Transverse colon (tissue), 4 donors: Measurements from ENCODE around the gene KLHDC9. TPM values are rescaled to one million over a fixed set of nuclear protein-coding genes. Genes with fewer than 3 reads are reported as not detected.

ENCODE experiments used
- DNase-seq: peaks from one replicate; pipeline ENCODE4 v3.0.0-alpha.2; 2019
- H3K27ac ChIP-seq, 4 donors: fragments of 200-600 bp; sonication (generic); 2 replicates each; pipeline ENCODE4 v1.5.1; 2016 to 2018; ENCODE audit warnings: inconsistent platforms in 4 of 4
- H3K27me3 ChIP-seq: fragments of 200-600 bp; sonication (generic); 2 replicates; pipeline ENCODE4 v1.5.1; 2017; ENCODE audit warnings: inconsistent platforms
- H3K36me3 ChIP-seq, 4 donors: fragments of 200-600 bp; sonication (generic); 2 replicates each; pipeline ENCODE4 v1.5.1; 2017 to 2019; ENCODE audit warnings: inconsistent platforms in 4 of 4
- H3K4me1 ChIP-seq, 4 donors: fragments of 200-600 bp; sonication (generic); 2 replicates each; pipeline ENCODE4 v1.5.1; 2017 to 2020; ENCODE audit warnings: inconsistent platforms in 4 of 4
- H3K4me3 ChIP-seq, 4 donors: fragments of 200-600 bp; sonication (generic); 1 replicate in 1 of 4; 2 replicates in 3 of 4; pipeline versions ENCODE4 v1.5.1 to v1.6.1; 2017 to 2019; ENCODE audit warnings: inconsistent platforms in 4 of 4
- H3K9me3 ChIP-seq, 2 donors: fragments of 200-600 bp; sonication (generic); 2 replicates each; pipeline ENCODE4 v1.5.1; 2017 to 2019; ENCODE audit warnings: inconsistent platforms in 2 of 2
- CTCF ChIP-seq, 5 experiments: fragments of 200-600 bp in 3 of 5; fragments of 450-650 bp in 2 of 5; sonication (generic) in 3 of 5; IDR thresholded peaks; 1 replicate in 2 of 5; 2 replicates in 3 of 5; pipeline ENCODE4 v1.5.1; 2016 to 2017; ENCODE audit warnings: antibody characterized with exemption in 5 of 5, inconsistent platforms in 3 of 5, mild to moderate bottlenecking in 2 of 5, moderate library complexity in 1 of 5
- EP300 ChIP-seq: sonication (generic); formaldehyde crosslinking; IDR thresholded peaks from one replicate; pipeline ENCODE4 v1.6.1; 2017; ENCODE audit warnings: antibody characterized with exemption, low read depth
- POLR2A ChIP-seq: fragments of 450-650 bp; IDR thresholded peaks from one replicate; pipeline ENCODE4 v1.6.1; 2016; ENCODE audit warnings: antibody characterized with exemption, mild to moderate bottlenecking, moderate library complexity
- POLR2AphosphoS5 ChIP-seq, 3 donors: sonication (generic); formaldehyde crosslinking; IDR thresholded peaks; one replicate each; pipeline ENCODE4 v1.6.1; 2016; ENCODE audit warnings: antibody characterized with exemption in 3 of 3
- WGBS, 2 donors: methylation state at CpG; one replicate each; pipeline ENCODE4 v1.1.5; 2018; ENCODE audit warnings: low coverage in 1 of 2; 5-methylcytosine and 5-hydroxymethylcytosine counted together
- in situ Hi-C, 4 donors: fragments of 200-750 bp; cut with MboI; loops; one replicate each; pipeline versions ENCODE4 v1.15.0 to v1.15.1; 2017; ENCODE audit warnings: low sequenced_read_pairs in 3 of 4, low pct_ligation_motif_present in 1 of 4, low pct_unique_long_range_greater_than_20kb in 1 of 4
- intact Hi-C: fragments of 100-400 bp; cut with DNase I; formaldehyde crosslinking; loops from one replicate; pipeline ENCODE4 v1.15.1; 2023; ENCODE audit warnings: low total_unique reads
- total RNA-seq, 4 donors: library from RNA; depleted of rRNA; stranded (reverse); fragments of >200 nt; gene quantifications; one replicate each; pipeline ENCODE4 v1.1.0, GENCODE V29; 2016

KLHDC9 gene
- total RNA-seq, 4 donors from 2014 or later = 0.80 to 16.9 (median 8.7) TPM; not detected in 1

GRCh38 chr1:161132410-161133219 lies 34.5 kb downstream of the KLHDC9 start, which contains the start of gene DEDD:
Gene DEDD, minus strand, starts transcription at chr1:161132667. Its CDS starts 8,205 bp downstream, at chr1:161124462.
- Histone ChIP-seq H3K36me3 (peaks cover 0 to 15% (median 3%) of the 10 kb centered on the region in 4 donors), H3K4me1 (peaks cover 19 to 48% (median 28%) of the 10 kb centered on the region in 4 donors), H3K9me3 (no peaks in the 10 kb centered on the region), H3K4me3 (peak within 1 kb of the TSS; percentile 60 to 79 (median 74)), H3K27me3 (no peaks in the 10 kb centered on the region), H3K27ac (peak within 1 kb of the TSS; percentile 91 to 95 (median 94))
- in situ Hi-C loops = no loop called here
- WGBS, 2 donors = 0 to 1% methylated on average over 11 to 39 of the region's 68 CpGs
- peak in 1 of 5 experiments; percentile 10 for TF ChIP-seq CTCF (IDR thresholded peaks at IDR 0.05)
- TF ChIP-seq EP300 = peak; percentile 48
- TF ChIP-seq POLR2A = peak; percentile 57
- peak; percentile 29 to 57 (median 54) for TF ChIP-seq POLR2AphosphoS5 (IDR thresholded peaks at IDR 0.05)
- intact Hi-C loops = no loop called here
- peak; percentile 94 for DNase-seq

GRCh38 chr1:161133220-161133740 lies 35.1 kb downstream of the KLHDC9 start:
- peak overlapping the region; percentile 91 to 95 (median 94) for H3K27ac ChIP-seq
- H3K4me1 ChIP-seq = peaks cover 19 to 41% (median 28%) of the 10 kb centered on the region in 4 donors
- no peaks in the 10 kb centered on the region for H3K27me3 ChIP-seq
- peaks cover 0 to 9% (median 2%) of the 10 kb centered on the region in 4 donors for H3K36me3 ChIP-seq
- no peak for TF ChIP-seq POLR2A
- DNase-seq = no peak
- WGBS, 2 donors = 2 to 5% methylated on average over 9 to 11 of the region's 11 CpGs
- peak overlapping the region; percentile 60 to 79 (median 74) for H3K4me3 ChIP-seq
- H3K9me3 ChIP-seq = no peaks in the 10 kb centered on the region
- intact Hi-C loops (no loop called here), in situ Hi-C loops (no loop called here)

GRCh38 chr1:161137881-161138280 lies 39.7 kb downstream of the KLHDC9 start:
- Histone ChIP-seq H3K4me3 (no peak overlapping the region), H3K27ac (no peak overlapping the region), H3K9me3 (no peaks in the 10 kb centered on the region), H3K4me1 (peaks cover 11 to 18% (median 16%) of the 10 kb centered on the region in 4 donors), H3K27me3 (no peaks in the 10 kb centered on the region), H3K36me3 (no peaks in the 10 kb centered on the region)
- in situ Hi-C loops = no loop called here
- 76 to 81% methylated on average over 3 of the region's 3 CpGs for WGBS, 2 donors
- DNase-seq = no peak
- intact Hi-C loops = no loop called here
- TF ChIP-seq CTCF (IDR thresholded peaks at IDR 0.05) (no peak), POLR2AphosphoS5 (IDR thresholded peaks at IDR 0.05) (no peak), POLR2A (no peak), EP300 (no peak)

GRCh38 chr1:161138431-161138830 lies 40.3 kb downstream of the KLHDC9 start:
- WGBS, 2 donors = 78 to 86% methylated on average over 1 of the region's 1 CpG
- in situ Hi-C loops = no loop called here
- Histone ChIP-seq H3K4me1 (peaks cover 10 to 18% (median 16%) of the 10 kb centered on the region in 4 donors), H3K27me3 (no peaks in the 10 kb centered on the region), H3K27ac (peak overlapping the region in 1 of 4 donors; percentile 26), H3K9me3 (no peaks in the 10 kb centered on the region), H3K36me3 (no peaks in the 10 kb centered on the region), H3K4me3 (no peak overlapping the region)
- no peak for DNase-seq
- no peak for TF ChIP-seq POLR2A
- TF ChIP-seq EP300 = no peak
- TF ChIP-seq POLR2AphosphoS5 (IDR thresholded peaks at IDR 0.05) = no peak
- TF ChIP-seq CTCF (IDR thresholded peaks at IDR 0.05) = no peak
- intact Hi-C loops = no loop called here
